Dendritic cell treated with granulocyte-macrophage colony-stimulating factor and Interleukin-4, amounts not matched to agents 40 ng/mL and 50 ng/mL, for 4 days (primary cell): ENCODE measurements around the gene FAM107B.

Source experiments
- H3K27ac Mint-ChIP-seq: one replicate; pipeline ENCODE4 v1.8.0; 2022; ENCODE audit warnings: mild to moderate bottlenecking, mixed read lengths
- H3K27me3 Mint-ChIP-seq: one replicate; pipeline ENCODE4 v1.8.0; 2022; ENCODE audit warnings: mild to moderate bottlenecking, mixed read lengths
- H3K36me3 Mint-ChIP-seq: one replicate; pipeline ENCODE4 v1.8.0; 2022; ENCODE audit warnings: low read depth, mixed read lengths
- H3K4me1 Mint-ChIP-seq: one replicate; pipeline ENCODE4 v1.8.0; 2022; ENCODE audit warnings: low read depth, mixed read lengths
- H3K4me3 Mint-ChIP-seq: one replicate; pipeline ENCODE4 v1.8.0; 2022; ENCODE audit warnings: mild to moderate bottlenecking, moderate library complexity, mixed read lengths
- H3K9me3 Mint-ChIP-seq: one replicate; pipeline ENCODE4 v1.8.0; 2022; ENCODE audit warnings: mixed read lengths
- intact Hi-C: fragments of 100-400 bp; cut with micrococcal nuclease; formaldehyde crosslinking; loops from one replicate; pipeline ENCODE4 v1.15.0; 2022

Gene FAM107B

DNA sequence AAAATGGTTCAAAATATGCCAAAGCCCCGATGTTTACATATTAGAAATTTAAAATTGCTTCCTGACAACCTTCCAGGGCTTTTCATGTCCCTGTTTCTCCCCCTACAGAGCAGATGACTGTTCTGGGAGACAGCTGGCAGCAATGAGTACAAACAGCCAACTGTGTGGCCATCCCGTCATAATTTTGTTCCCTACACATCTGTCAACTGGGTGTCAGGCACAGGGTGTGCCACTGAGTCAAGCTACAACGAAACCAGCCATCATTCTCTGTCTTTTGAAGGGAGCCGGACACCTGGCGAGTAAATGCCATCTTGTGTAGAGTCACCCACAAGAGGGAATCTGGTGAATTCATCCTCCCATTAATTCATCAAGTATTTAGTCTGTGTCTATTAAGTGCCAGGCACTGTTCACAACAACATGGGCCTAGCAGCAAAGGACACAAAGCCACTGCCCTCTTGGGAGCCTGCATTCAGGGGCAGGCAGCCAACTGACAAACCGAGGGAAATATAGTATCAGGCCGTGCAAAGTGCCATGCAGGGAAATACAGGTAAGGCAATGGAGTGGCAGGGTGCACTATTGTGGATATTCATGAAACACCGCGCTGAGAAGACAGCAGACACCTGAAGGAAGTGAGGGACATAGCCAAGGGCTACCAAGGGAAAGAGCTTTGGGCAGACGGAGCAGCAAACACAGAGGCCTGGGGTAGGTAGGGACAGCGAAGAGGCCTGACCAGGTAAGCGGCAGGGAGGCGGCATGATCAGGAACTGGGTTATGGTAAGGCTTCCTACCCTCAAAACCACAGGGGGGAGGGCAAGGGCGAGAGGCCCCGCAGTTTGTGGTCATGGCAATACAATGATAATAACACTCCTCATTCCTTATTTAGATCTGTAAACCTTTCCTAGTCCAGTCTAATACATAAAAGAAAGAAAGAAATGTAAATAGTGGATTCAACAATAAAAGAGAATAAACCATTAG lies 213.6 kb downstream of the FAM107B start:
- no peak overlapping the region for H3K4me3 Mint-ChIP-seq
- H3K36me3 Mint-ChIP-seq: peaks cover under 1% of the 10 kb centered on the region
- peaks cover 84% of the 10 kb centered on the region for H3K4me1 Mint-ChIP-seq
- peak overlapping the region; percentile 97 for H3K27ac Mint-ChIP-seq
- H3K9me3 Mint-ChIP-seq: no peaks in the 10 kb centered on the region
- H3K27me3 Mint-ChIP-seq: no peaks in the 10 kb centered on the region
- intact Hi-C loops: loop anchor here (5.0 kb wide), 1 partner anchor 41 kb away; no protein-coding TSS in a partner anchor

DNA sequence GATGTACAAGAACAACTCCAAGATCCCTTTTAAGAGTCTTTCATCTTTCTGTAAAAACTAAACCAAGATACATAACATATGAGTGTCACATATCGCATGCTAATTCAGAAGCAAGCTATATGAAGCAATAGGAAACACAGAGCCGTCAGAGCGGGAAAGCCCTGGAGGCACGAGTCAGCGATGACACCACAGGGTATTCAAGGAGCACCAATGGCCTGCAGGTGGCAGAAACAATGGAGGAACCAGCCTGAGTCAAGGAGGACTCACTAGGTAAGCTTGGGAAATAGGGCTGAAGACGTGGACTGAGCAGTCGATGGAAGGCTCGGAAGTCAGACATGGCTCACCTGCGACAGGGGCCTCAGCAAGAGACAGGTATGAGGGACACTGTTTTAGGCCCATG lies 214.4 kb downstream of the FAM107B start:
- intact Hi-C loops: loop anchor here (5.0 kb wide), 1 partner anchor 42 kb away; no protein-coding TSS in a partner anchor
- no peaks in the 10 kb centered on the region for H3K36me3 Mint-ChIP-seq
- no peaks in the 10 kb centered on the region for H3K27me3 Mint-ChIP-seq
- peak overlapping the region; percentile 97 for H3K27ac Mint-ChIP-seq
- H3K4me3 Mint-ChIP-seq: peak overlapping the region; percentile 70
- no peaks in the 10 kb centered on the region for H3K9me3 Mint-ChIP-seq
- peaks cover 86% of the 10 kb centered on the region for H3K4me1 Mint-ChIP-seq

- Mint-ChIP-seq H3K9me3 (no peaks in the 10 kb centered on the region), H3K27me3 (no peaks in the 10 kb centered on the region), H3K27ac (peak overlapping the region; percentile 20), H3K4me1 (peaks cover 87% of the 10 kb centered on the region), H3K4me3 (no peak overlapping the region), H3K36me3 (no peaks in the 10 kb centered on the region)
- intact Hi-C loops: no loop called here
Observed at GRCh38 chr10:14558025-14558424, 216.7 kb downstream of the FAM107B start.

GRCh38 chr10:14557567-14557966 lies 217.1 kb downstream of the FAM107B start:
- Mint-ChIP-seq H3K4me3 (no peak overlapping the region), H3K27ac (peak overlapping the region; percentile 20), H3K27me3 (no peaks in the 10 kb centered on the region), H3K36me3 (no peaks in the 10 kb centered on the region), H3K4me1 (peaks cover 86% of the 10 kb centered on the region), H3K9me3 (no peaks in the 10 kb centered on the region)
- intact Hi-C loops: no loop called here

- Mint-ChIP-seq H3K4me3 (no peak overlapping the region), H3K36me3 (no peaks in the 10 kb centered on the region), H3K27ac (peak overlapping the region; percentile 74), H3K27me3 (no peaks in the 10 kb centered on the region), H3K4me1 (peaks cover 87% of the 10 kb centered on the region), H3K9me3 (no peaks in the 10 kb centered on the region)
- intact Hi-C loops: no loop called here
Observed at GRCh38 chr10:14556285-14556956, 218.3 kb downstream of the FAM107B start.

DNA sequence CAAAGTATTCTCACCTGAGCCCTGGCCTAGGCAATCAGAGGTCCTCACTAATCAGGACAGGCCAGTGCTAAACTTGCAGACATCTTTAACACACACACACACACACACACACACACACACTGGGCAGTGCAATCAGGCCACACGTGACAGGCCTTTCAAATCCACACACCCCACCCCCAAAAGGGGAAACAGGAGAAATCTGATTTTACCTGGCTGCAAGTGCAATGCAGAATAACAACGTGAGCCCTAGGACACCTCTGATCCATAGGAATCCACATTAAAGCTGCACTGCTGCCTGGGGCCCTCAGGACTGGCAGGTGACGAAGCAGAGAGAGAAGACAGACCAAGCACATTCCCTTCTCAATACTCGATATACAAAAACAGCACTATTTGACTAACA lies 218.9 kb downstream of the FAM107B start:
- Mint-ChIP-seq H3K9me3 (no peaks in the 10 kb centered on the region), H3K4me1 (peaks cover 81% of the 10 kb centered on the region), H3K4me3 (no peak overlapping the region), H3K27me3 (no peaks in the 10 kb centered on the region), H3K27ac (peak overlapping the region; percentile 74), H3K36me3 (no peaks in the 10 kb centered on the region)
- intact Hi-C loops: no loop called here

DNA sequence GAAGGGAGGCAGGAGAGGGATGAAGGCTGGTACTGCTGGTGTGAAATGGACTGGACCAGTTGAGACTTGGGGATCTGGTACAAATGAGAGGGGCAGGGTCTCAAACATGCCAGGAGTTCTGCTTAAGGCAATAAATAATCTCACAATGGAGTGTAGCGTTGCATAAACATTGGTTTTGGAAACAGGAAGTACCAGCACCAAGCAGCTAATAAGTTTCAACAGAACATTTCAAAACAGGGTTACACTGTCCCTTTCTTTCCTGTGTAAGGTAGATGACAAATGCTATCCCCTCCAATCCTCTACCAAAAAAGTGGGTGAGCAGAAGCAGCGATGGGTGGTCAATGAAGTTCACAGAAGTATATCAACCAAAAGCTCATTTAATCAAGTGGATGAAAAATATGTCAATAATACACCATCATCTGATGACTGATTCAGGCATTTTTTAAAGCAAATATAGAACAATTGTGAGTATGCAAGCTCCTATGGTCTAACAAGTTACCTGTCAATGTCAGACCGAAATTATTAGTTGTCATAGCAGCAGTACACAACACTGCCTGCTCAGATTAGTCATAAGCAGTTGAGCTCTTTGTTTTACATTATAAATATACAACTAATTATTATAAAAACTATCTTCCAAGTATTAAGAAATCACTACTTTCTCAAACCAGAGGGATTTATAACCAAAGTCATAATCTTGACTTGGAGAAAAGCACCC lies 220.0 kb downstream of the FAM107B start:
- no peaks in the 10 kb centered on the region for H3K36me3 Mint-ChIP-seq
- H3K4me3 Mint-ChIP-seq: no peak overlapping the region
- H3K27me3 Mint-ChIP-seq: no peaks in the 10 kb centered on the region
- H3K9me3 Mint-ChIP-seq: no peaks in the 10 kb centered on the region
- peaks cover 80% of the 10 kb centered on the region for H3K4me1 Mint-ChIP-seq
- H3K27ac Mint-ChIP-seq: peak overlapping the region; percentile 76
- intact Hi-C loops: no loop called here

DNA sequence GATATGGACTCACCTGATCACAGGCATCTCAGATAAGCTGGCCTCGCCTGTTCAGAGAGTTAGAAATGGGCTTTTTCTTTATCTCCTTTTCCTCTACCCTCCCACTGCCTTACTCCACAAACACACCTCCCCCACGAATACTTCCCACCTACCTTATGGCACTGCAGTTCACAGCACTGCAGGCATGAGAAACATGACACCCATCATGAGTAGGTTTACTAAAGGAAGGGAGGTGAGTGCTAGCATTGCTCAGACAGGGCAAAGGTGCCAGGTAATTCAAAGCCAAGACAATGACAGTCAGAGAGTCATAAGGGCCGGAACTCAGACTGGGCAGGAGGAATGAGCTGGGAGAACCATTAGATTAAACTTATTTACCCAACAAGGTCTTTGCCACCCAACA lies 220.6 kb downstream of the FAM107B start:
- intact Hi-C loops: no loop called here
- no peaks in the 10 kb centered on the region for H3K9me3 Mint-ChIP-seq
- no peak overlapping the region for H3K4me3 Mint-ChIP-seq
- no peaks in the 10 kb centered on the region for H3K27me3 Mint-ChIP-seq
- peaks cover 80% of the 10 kb centered on the region for H3K4me1 Mint-ChIP-seq
- H3K27ac Mint-ChIP-seq: peak overlapping the region; percentile 76
- H3K36me3 Mint-ChIP-seq: no peaks in the 10 kb centered on the region

GRCh38 chr10:14553448-14553847 lies 221.2 kb downstream of the FAM107B start:
- Mint-ChIP-seq H3K36me3 (peaks cover under 1% of the 10 kb centered on the region), H3K27ac (peak overlapping the region; percentile 70), H3K4me3 (no peak overlapping the region), H3K4me1 (peaks cover 79% of the 10 kb centered on the region), H3K9me3 (no peaks in the 10 kb centered on the region), H3K27me3 (no peaks in the 10 kb centered on the region)
- intact Hi-C loops: no loop called here

DNA sequence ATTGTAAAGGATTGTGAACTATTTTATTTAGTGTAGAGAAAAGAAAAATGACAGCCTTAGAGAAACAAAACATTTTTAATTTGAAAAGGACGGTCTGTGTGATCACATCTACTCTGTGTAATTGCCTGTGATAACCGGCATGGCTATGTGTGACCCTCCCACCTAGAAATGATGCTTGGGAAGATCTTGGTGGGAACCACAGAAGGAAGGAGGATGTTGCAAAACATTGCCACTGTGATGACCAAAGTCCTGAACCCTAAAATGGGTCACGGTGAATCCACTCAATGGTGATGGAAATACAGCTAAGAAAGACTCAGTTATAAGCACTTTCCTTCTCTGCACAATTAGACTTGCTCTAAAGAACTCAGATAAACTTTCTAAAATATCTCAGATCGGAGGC lies 222.7 kb downstream of the FAM107B start:
- Mint-ChIP-seq H3K9me3 (no peaks in the 10 kb centered on the region), H3K27ac (no peak overlapping the region), H3K27me3 (peaks cover under 1% of the 10 kb centered on the region), H3K36me3 (peaks cover 9% of the 10 kb centered on the region), H3K4me3 (no peak overlapping the region), H3K4me1 (peaks cover 71% of the 10 kb centered on the region)
- intact Hi-C loops: no loop called here

DNA sequence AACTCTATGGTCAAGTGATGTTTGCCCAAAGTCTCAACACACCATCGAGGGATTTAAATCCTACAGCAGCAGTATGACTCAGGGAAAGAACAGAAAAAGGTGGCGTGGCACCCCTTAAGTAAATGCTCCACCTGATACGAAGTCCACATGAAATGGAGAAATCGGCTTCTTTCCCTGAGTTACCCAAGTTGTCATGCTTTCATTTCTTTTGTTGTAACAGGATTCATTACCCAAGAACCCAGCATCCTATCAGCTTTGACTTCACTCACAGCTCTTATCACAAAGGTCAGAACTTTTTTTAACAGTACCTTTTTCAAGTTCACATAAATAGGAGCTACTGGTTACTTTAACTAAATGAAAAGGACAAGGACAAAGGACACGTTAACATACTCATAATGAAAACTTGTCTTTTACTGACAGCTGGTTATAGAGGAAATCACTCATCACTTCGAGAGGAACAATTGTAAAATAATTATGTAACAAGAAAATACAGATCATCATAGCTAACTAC lies 224.2 kb downstream of the FAM107B start:
- no peak overlapping the region for H3K27ac Mint-ChIP-seq
- intact Hi-C loops: no loop called here
- peaks cover 70% of the 10 kb centered on the region for H3K4me1 Mint-ChIP-seq
- no peaks in the 10 kb centered on the region for H3K9me3 Mint-ChIP-seq
- no peak overlapping the region for H3K4me3 Mint-ChIP-seq
- H3K27me3 Mint-ChIP-seq: peaks cover 3% of the 10 kb centered on the region
- peaks cover 9% of the 10 kb centered on the region for H3K36me3 Mint-ChIP-seq

DNA sequence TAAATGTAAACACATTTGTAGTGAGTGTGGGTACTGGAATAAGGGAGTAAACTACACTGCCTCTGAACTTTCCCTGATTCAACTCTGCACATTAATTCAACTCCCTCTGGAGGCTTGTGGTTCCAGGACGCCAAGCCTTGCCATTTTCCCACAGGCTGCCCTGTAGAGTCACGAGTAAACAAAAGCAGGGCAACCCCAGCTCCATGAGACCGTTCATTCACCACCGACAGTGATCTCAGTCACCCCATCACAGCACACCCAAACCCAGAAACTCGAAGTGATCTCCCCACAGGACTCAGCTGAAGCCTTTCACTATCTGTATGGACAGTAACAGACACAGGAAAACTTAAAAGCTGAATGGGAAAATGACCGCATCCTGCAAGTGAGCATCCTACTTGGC lies 225.2 kb downstream of the FAM107B start:
- Mint-ChIP-seq H3K36me3 (peaks cover 9% of the 10 kb centered on the region), H3K9me3 (no peaks in the 10 kb centered on the region), H3K27me3 (peaks cover 3% of the 10 kb centered on the region), H3K4me1 (peaks cover 66% of the 10 kb centered on the region), H3K27ac (no peak overlapping the region), H3K4me3 (no peak overlapping the region)
- intact Hi-C loops: no loop called here

DNA sequence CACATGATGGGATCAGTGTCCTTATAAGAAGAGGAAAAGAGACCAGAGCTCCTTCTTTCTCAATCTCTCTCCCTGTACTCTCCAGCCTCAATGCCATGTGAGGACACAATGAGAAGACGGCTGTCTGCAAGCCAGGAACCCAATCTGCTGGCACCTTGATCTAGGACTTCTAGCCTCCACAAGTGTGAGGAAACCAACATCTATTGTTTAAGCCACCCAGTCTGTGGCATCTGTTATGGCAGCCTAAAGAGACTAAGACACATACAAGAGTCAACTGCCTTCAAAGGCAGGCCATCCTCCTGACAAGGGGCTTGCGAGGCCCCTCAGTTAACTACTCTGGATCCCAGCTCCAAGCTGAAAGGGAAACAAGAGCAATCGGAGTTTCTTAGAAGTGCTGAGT lies 225.7 kb downstream of the FAM107B start:
- H3K4me3 Mint-ChIP-seq: no peak overlapping the region
- peaks cover 66% of the 10 kb centered on the region for H3K4me1 Mint-ChIP-seq
- no peak overlapping the region for H3K27ac Mint-ChIP-seq
- H3K36me3 Mint-ChIP-seq: peaks cover 9% of the 10 kb centered on the region
- H3K27me3 Mint-ChIP-seq: peaks cover 3% of the 10 kb centered on the region
- H3K9me3 Mint-ChIP-seq: no peaks in the 10 kb centered on the region
- intact Hi-C loops: no loop called here
